GM12801 (cell line): Measurements from ENCODE around the gene TMCO4.

Experiments used
- CTCF ChIP-seq: IDR thresholded peaks from one replicate; pipeline ENCODE4 v1.5.1; 2011; ENCODE audit warnings: control low read depth; ENCODE audit not compliant: insufficient read length; ENCODE audit errors: extremely low read depth

The TMCO4 gene

GRCh38 chr1:19799230-19800075 lies at the start of gene TMCO4:
Gene TMCO4 (minus strand): TSS chr1:19799916. CDS start chr1:19780758, 19,158 bp downstream.
- no peak for TF ChIP-seq CTCF

GRCh38 chr1:19846338-19846737 lies 46.6 kb upstream of the TMCO4 start:
- TF ChIP-seq CTCF: no peak

- no peak for TF ChIP-seq CTCF
These were observed 45.8 kb upstream of the TMCO4 start for GRCh38 chr1:19845555-19845954.

GRCh38 chr1:19844731-19845495 lies 45.2 kb upstream of the TMCO4 start:
- TF ChIP-seq CTCF: no peak

GRCh38 chr1:19840228-19840627 lies 40.5 kb upstream of the TMCO4 start:
- no peak for TF ChIP-seq CTCF

- TF ChIP-seq CTCF: no peak
These were observed 38.1 kb upstream of the TMCO4 start for GRCh38 chr1:19837866-19838265.

GRCh38 chr1:19835578-19835977 lies 35.9 kb upstream of the TMCO4 start:
- no peak for TF ChIP-seq CTCF
